Hematopoietic multipotent progenitor cell (in vitro differentiated cells): ENCODE data around the gene TOGARAM2. TPM values are rescaled to one million over a fixed set of nuclear protein-coding genes. Genes with fewer than 3 reads are reported as not detected.

Source experiments
- small RNA-seq: library from RNA; depleted of rRNA; stranded (forward); fragments of <200 nt; gene quantifications from one replicate; pipeline ENCODE3, GENCODE V24; 2012
- total RNA-seq: library from RNA; depleted of rRNA; stranded (reverse); fragments of >200 nt; gene quantifications from one replicate; pipeline ENCODE4 v1.2.3, GENCODE V29; 2012

The TOGARAM2 gene
- total RNA-seq, 1 donor: 3.5 TPM

Small RNAs within 50 kb of the gene (small RNA-seq; reads per million reads assigned to genes)
- gene RF00019: not detected

Other genes with a start within 250 kb of the TOGARAM2 start
- gene PPP1CB, start 229.5 kb upstream of the TOGARAM2 start, total RNA-seq: 70.0 TPM
- gene SPDYA, start 170.5 kb upstream of the TOGARAM2 start, total RNA-seq: 0.27 TPM
- 9.4 TPM for gene TRMT61B, start 111.0 kb upstream of the TOGARAM2 start, total RNA-seq
- 45.5 TPM for gene WDR43, start 86.6 kb upstream of the TOGARAM2 start, total RNA-seq
- gene PCARE, start 93.2 kb downstream of the TOGARAM2 start, total RNA-seq: under 0.01 TPM
- 21.8 TPM for gene CLIP4, start 134.1 kb downstream of the TOGARAM2 start, total RNA-seq